IMR-90 (cell line): Measurements from ENCODE around the gene EXOC4. TPM values are rescaled to one million over a fixed set of nuclear protein-coding genes. Genes with fewer than 3 reads are reported as not detected.
A peak's percentile ranks its signal among the peaks of the same experiment; 100 is the strongest.

Experiments
- ATAC-seq: fragments of 200-7000 bp; cut with Tn5 transposase; 2 replicates; pipeline ENCODE4 v1.9.1; 2020; ENCODE audit warnings: low read depth, mild to moderate bottlenecking, moderate library complexity
- BruUV-seq: library from RNA; stranded (reverse); fragments of 400-500 nt; replicated peaks from 2 replicates; lab custom pipeline; 2021; lab: Mats Ljungman, UMichigan
- CTCF ChIA-PET: fragments of 300-600 bp; formaldehyde crosslinking; extraction: SDS; loops from one replicate; lab custom pipeline; 2021; ENCODE audit warnings: antibody characterized with exemption; lab: Yijun Ruan, JAX
- POLR2A ChIA-PET: fragments of 300-600 bp; sonication (Branson Sonifier 250); formaldehyde crosslinking; loops from one replicate; lab custom pipeline; 2022; ENCODE audit warnings: antibody characterized with exemption; ENCODE audit not compliant: unreplicated experiment; lab: Charles Lee
- DNase-seq: peaks from one replicate; pipeline ENCODE4 v3.0.0; 2013
- H2AFZ ChIP-seq: replicated peaks from 2 replicates; pipeline ENCODE3; 2013; ENCODE audit warnings: low read length, mild to moderate bottlenecking; ENCODE audit not compliant: poor library complexity
- H2AK5ac ChIP-seq: 2 replicates; pipeline ENCODE4 v1.6.1; 2013; ENCODE audit warnings: low read depth, low read length, inconsistent platforms
- H2AK9ac ChIP-seq: replicated peaks from 2 replicates; pipeline ENCODE3; 2013; ENCODE audit warnings: mild to moderate bottlenecking, low read depth, low read length, moderate library complexity; ENCODE audit not compliant: poor library complexity
- H2BK120ac ChIP-seq: 2 replicates; pipeline ENCODE4 v1.6.1; 2013; ENCODE audit warnings: low read depth, low read length, inconsistent platforms
- H2BK15ac ChIP-seq: 3 replicates; pipeline ENCODE4 v1.6.1; 2013; ENCODE audit warnings: low read depth, low read length, inconsistent platforms
- H2BK20ac ChIP-seq: 2 replicates; pipeline ENCODE4 v1.6.1; 2013; ENCODE audit warnings: low read depth, mild to moderate bottlenecking, inconsistent platforms, low read length, moderate library complexity
- H2BK5ac ChIP-seq: 2 replicates; pipeline ENCODE4 v1.6.1; 2013; ENCODE audit warnings: mild to moderate bottlenecking, low read depth, low read length, inconsistent platforms; ENCODE audit not compliant: poor library complexity, severe bottlenecking
- H3K14ac ChIP-seq: replicated peaks from 2 replicates; pipeline ENCODE4 v1.6.1; 2013; ENCODE audit warnings: low read depth, low read length, inconsistent platforms
- H3K18ac ChIP-seq: 2 replicates; pipeline ENCODE4 v1.6.1; 2013; ENCODE audit warnings: low read depth, low read length, control low read depth
- H3K23ac ChIP-seq: 2 replicates; pipeline ENCODE4 v1.6.1; 2013; ENCODE audit warnings: low read depth, low read length, inconsistent platforms
- H3K27ac ChIP-seq: 2 replicates; pipeline ENCODE4 v1.5.1; 2013; ENCODE audit warnings: mild to moderate bottlenecking, control low read depth, low read length; ENCODE audit not compliant: insufficient read depth
- H3K27me3 ChIP-seq: 2 replicates; pipeline ENCODE4 v1.6.1; 2013; ENCODE audit warnings: low read length; ENCODE audit not compliant: control insufficient read depth, insufficient read depth
- H3K36me3 ChIP-seq: 2 replicates; pipeline ENCODE4 v1.6.1; 2013; ENCODE audit warnings: low read length, mixed read lengths; ENCODE audit not compliant: control insufficient read depth, insufficient read depth
- H3K4ac ChIP-seq: 2 replicates; pipeline ENCODE4 v1.6.1; 2013; ENCODE audit warnings: low read depth, low read length, inconsistent platforms
- H3K4me1 ChIP-seq: 2 replicates; pipeline ENCODE4 v1.6.1; 2013; ENCODE audit warnings: low read length, mixed read lengths; ENCODE audit not compliant: control insufficient read depth, insufficient read depth
- H3K4me2 ChIP-seq: 2 replicates; pipeline ENCODE4 v1.6.1; 2013; ENCODE audit warnings: low read depth, mild to moderate bottlenecking, control low read depth, low read length, moderate library complexity
- H3K4me3 ChIP-seq: 2 replicates; pipeline ENCODE4 v1.5.1; 2013; ENCODE audit warnings: low read depth, mild to moderate bottlenecking, control low read depth, low read length, moderate library complexity; ENCODE audit not compliant: insufficient read depth
- H3K56ac ChIP-seq: 2 replicates; pipeline ENCODE4 v1.6.1; 2013; ENCODE audit warnings: low read length, inconsistent platforms; ENCODE audit not compliant: insufficient read depth; ENCODE audit errors: extremely low read depth
- H3K79me1 ChIP-seq, 2 experiments: 2 replicates each; pipeline ENCODE4 v1.6.1; 2013; ENCODE audit warnings: low read length in 2 of 2, inconsistent platforms in 1 of 2, low read depth in 1 of 2
- H3K9ac ChIP-seq: 2 replicates; pipeline ENCODE4 v1.6.1; 2013; ENCODE audit warnings: low read depth, low read length, control low read depth
- H3K9me1 ChIP-seq: 2 replicates; pipeline ENCODE4 v1.6.1; 2013; ENCODE audit warnings: low read length, inconsistent platforms; ENCODE audit not compliant: insufficient read depth
- H3K9me3 ChIP-seq: 2 replicates; pipeline ENCODE4 v1.6.1; 2013; ENCODE audit warnings: low read length; ENCODE audit not compliant: control insufficient read depth, insufficient read depth
- H4K20me1 ChIP-seq: 2 replicates; pipeline ENCODE4 v1.6.1; 2013; ENCODE audit warnings: low read length, inconsistent platforms; ENCODE audit not compliant: insufficient read depth
- H4K5ac ChIP-seq: 2 replicates; pipeline ENCODE4 v1.6.1; 2013; ENCODE audit warnings: mild to moderate bottlenecking, low read depth, low read length, control low read depth
- H4K8ac ChIP-seq, 2 experiments: 2 replicates each; pipeline ENCODE4 v1.6.1; 2013; ENCODE audit warnings: low read depth in 2 of 2, low read length in 2 of 2, control low read depth in 1 of 2, inconsistent platforms in 1 of 2
- H4K91ac ChIP-seq: 2 replicates; pipeline ENCODE4 v1.6.1; 2013; ENCODE audit warnings: low read depth, low read length, inconsistent platforms; ENCODE audit not compliant: insufficient read depth
- CHD1 ChIP-seq: IDR thresholded peaks from 2 replicates; pipeline ENCODE4 v1.6.1; 2012; ENCODE audit warnings: low read depth, low read length, improper control_type of control experiment
- ELK1 ChIP-seq: fragments of 150-350 bp; IDR thresholded peaks from 2 replicates; pipeline ENCODE4 v1.6.1; 2016; ENCODE audit warnings: low read depth, mild to moderate bottlenecking, low read length, moderate library complexity, borderline replicate concordance
- MAFK ChIP-seq: IDR thresholded peaks from 2 replicates; pipeline ENCODE4 v1.6.1; 2012; ENCODE audit warnings: low read depth, low read length, improper control_type of control experiment
- MAZ ChIP-seq: IDR thresholded peaks from 2 replicates; pipeline ENCODE4 v1.6.1; 2012; ENCODE audit warnings: low read depth, mild to moderate bottlenecking, low read length, improper control_type of control experiment, moderate library complexity, borderline replicate concordance
- MXI1 ChIP-seq: IDR thresholded peaks from 2 replicates; pipeline ENCODE4 v1.6.1; 2012; ENCODE audit warnings: low read depth, mild to moderate bottlenecking, low read length, moderate library complexity, borderline replicate concordance
- NFE2L2 ChIP-seq: fragments of 150-350 bp; IDR thresholded peaks from 2 replicates; pipeline ENCODE4 v1.6.1; 2016; ENCODE audit warnings: low read depth, mild to moderate bottlenecking, low read length
- POLR2A ChIP-seq: IDR thresholded peaks from 2 replicates; pipeline ENCODE4 v1.6.1; 2012; ENCODE audit warnings: mild to moderate bottlenecking, low read depth, low read length
- RFX5 ChIP-seq: IDR thresholded peaks from 2 replicates; pipeline ENCODE4 v1.8.0; 2012; ENCODE audit warnings: low read depth, mild to moderate bottlenecking, low read length, moderate library complexity
- SMC3 ChIP-seq: fragments of 150-350 bp; IDR thresholded peaks from 2 replicates; pipeline ENCODE4 v1.6.1; 2016; ENCODE audit warnings: low read depth, mild to moderate bottlenecking, antibody characterized with exemption, low read length, moderate library complexity
- WGBS, 2 experiments: methylation state at CpG; one replicate each; pipeline versions ENCODE4 v1.1.5 to v1.1.7; 2013; ENCODE audit warnings: missing lambda C conversion rate in 2 of 2; ENCODE audit not compliant: insufficient read length in 1 of 2; ENCODE audit errors: extremely low coverage in 2 of 2; 5-methylcytosine and 5-hydroxymethylcytosine counted together
- dilution Hi-C: fragments of 300-500 bp; cut with HindIII; formaldehyde crosslinking; loops from one replicate; pipeline ENCODE4 v1.14.3; 2018; ENCODE audit warnings: low sequenced_read_pairs; ENCODE audit not compliant: unreplicated experiment
- in situ Hi-C: fragments of 300-500 bp; cut with MboI; formaldehyde crosslinking; loops from 3 replicates; pipeline ENCODE4 v1.14.3; 2019; ENCODE audit warnings: low sequenced_read_pairs, inconsistent platforms, mixed read lengths
- intact Hi-C: fragments of 100-400 bp; cut with micrococcal nuclease; formaldehyde crosslinking; loops from 2 replicates; pipeline ENCODE4 v1.10.0; 2022
- polyA plus RNA-seq, 3 experiments: library from polyadenylated mRNA; depleted of rRNA; stranded (reverse); fragments of >200 nt; gene quantifications; 2 replicates each; pipeline ENCODE4 v1.2.3, GENCODE V29; 2012; ENCODE audit warnings: low replicate concordance in 1 of 3
- total RNA-seq: library from RNA; depleted of rRNA; stranded (reverse); fragments of >200 nt; gene quantifications from 2 replicates; pipeline ENCODE4 v1.2.3, GENCODE V29; 2012
- TF ChIP-seq, protein P1 (sequence below): conservative IDR thresholded peaks from 2 replicates; pipeline ENCODE4 v1.5.1; 2012; ENCODE audit warnings: mild to moderate bottlenecking, low read depth, low read length, improper control_type of control experiment

The EXOC4 gene
- total and polyA plus RNA-seq, 2 of the 4 experiments (the other 2 are of a cell fraction), result 25.4 to 94.6 TPM

- dilution Hi-C loops (no loop called here), in situ Hi-C loops (no loop called here), intact Hi-C loops (loop anchor here (10.0 kb wide), 1 partner anchor 290 kb away; no protein-coding TSS in a partner anchor)
- Histone ChIP-seq H3K4me1 (peaks cover 6% of the 10 kb centered on the region), H2BK15ac (peak overlapping the region; percentile 10; the same call in 1 of the 3 replicates), H3K14ac (no peak overlapping the region), H2BK5ac (no peak overlapping the region), H2AK5ac (peak overlapping the region; percentile 20; the same call in 1 of the 2 replicates), H3K4me3 (no peak overlapping the region), H4K5ac (no peak overlapping the region; the same call in 1 of the 2 replicates), H4K8ac (no peak overlapping the region), H4K91ac (no peak overlapping the region), H3K23ac (no peak overlapping the region), H3K18ac (no peak overlapping the region), H3K9me1 (peaks cover 4% of the 10 kb centered on the region; the same call in 1 of the 2 replicates), H2BK20ac (no peak overlapping the region), H3K27ac (no peak overlapping the region), H3K9me3 (no peaks in the 10 kb centered on the region), H3K56ac (no peak overlapping the region), H4K20me1 (peaks cover 2% of the 10 kb centered on the region; the same call in 1 of the 2 replicates), H3K27me3 (no peaks in the 10 kb centered on the region), H3K4me2 (no peak overlapping the region), H3K4ac (no peak overlapping the region), H3K79me1 (peaks cover 9 to 19% of the 10 kb centered on the region in 2 experiments; a peak in 3 of 4 replicates), H3K9ac (no peak overlapping the region), H2BK120ac (no peak overlapping the region), H3K36me3 (no peaks in the 10 kb centered on the region), H2AFZ (no peak overlapping the region), H2AK9ac (no peak overlapping the region)
- ATAC-seq (no peak), DNase-seq (no peak)
- BruUV-seq, result no TSS peak
- WGBS, 2 experiments, result no CpG with 5 or more reads among the region's 2 CpGs
- TF ChIP-seq SMC3 (no peak), CHD1 (no peak), NFE2L2 (no peak), POLR2A (no peak), MAFK (no peak), ELK1 (no peak), MAZ (no peak), MXI1 (no peak), RFX5 (no peak)
- TF ChIP-seq, protein P1, sequence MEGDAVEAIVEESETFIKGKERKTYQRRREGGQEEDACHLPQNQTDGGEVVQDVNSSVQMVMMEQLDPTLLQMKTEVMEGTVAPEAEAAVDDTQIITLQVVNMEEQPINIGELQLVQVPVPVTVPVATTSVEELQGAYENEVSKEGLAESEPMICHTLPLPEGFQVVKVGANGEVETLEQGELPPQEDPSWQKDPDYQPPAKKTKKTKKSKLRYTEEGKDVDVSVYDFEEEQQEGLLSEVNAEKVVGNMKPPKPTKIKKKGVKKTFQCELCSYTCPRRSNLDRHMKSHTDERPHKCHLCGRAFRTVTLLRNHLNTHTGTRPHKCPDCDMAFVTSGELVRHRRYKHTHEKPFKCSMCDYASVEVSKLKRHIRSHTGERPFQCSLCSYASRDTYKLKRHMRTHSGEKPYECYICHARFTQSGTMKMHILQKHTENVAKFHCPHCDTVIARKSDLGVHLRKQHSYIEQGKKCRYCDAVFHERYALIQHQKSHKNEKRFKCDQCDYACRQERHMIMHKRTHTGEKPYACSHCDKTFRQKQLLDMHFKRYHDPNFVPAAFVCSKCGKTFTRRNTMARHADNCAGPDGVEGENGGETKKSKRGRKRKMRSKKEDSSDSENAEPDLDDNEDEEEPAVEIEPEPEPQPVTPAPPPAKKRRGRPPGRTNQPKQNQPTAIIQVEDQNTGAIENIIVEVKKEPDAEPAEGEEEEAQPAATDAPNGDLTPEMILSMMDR, result no peak
- POLR2A ChIA-PET, result no interaction called here
- CTCF ChIA-PET, result interaction anchor here (0.7 kb wide), 1 partner anchor 9 kb away, joined by 3 read pairs; no protein-coding TSS in a partner anchor
Observed at GRCh38 chr7:133564484-133564883, 311.6 kb downstream of the EXOC4 start.
